HEK293 (cell line): Measurements from ENCODE around the gene SLC25A25.

Source experiments
- EGR2 ChIP-seq: fragments of 450-650 bp; formaldehyde crosslinking; IDR thresholded peaks from 2 replicates; pipeline ENCODE4 v1.5.1; 2016; ENCODE audit warnings: low read depth, missing biosample characterization, missing genetic modification characterization
- KLF10 ChIP-seq: fragments of 450-650 bp; IDR thresholded peaks from 2 replicates; pipeline ENCODE4 v1.5.1; 2018; ENCODE audit warnings: missing biosample characterization, mild to moderate bottlenecking, missing genetic modification characterization
- RBAK ChIP-seq: fragments of 450-650 bp; formaldehyde crosslinking; IDR thresholded peaks from 2 replicates; pipeline ENCODE4 v1.5.1; 2016; ENCODE audit warnings: missing biosample characterization, missing genetic modification characterization
- SCRT1 ChIP-seq: fragments of 450-650 bp; formaldehyde crosslinking; IDR thresholded peaks from 2 replicates; pipeline ENCODE4 v1.5.1; 2016; ENCODE audit warnings: missing biosample characterization, missing genetic modification characterization, borderline replicate concordance
- SETDB1 ChIP-seq: IDR thresholded peaks from one replicate; pipeline ENCODE4 v1.6.1; 2017; ENCODE audit warnings: mild to moderate bottlenecking, low read length, moderate library complexity, mixed read lengths; ENCODE audit not compliant: insufficient read length
- TRIM28 ChIP-seq: IDR thresholded peaks from 2 replicates; pipeline ENCODE4 v1.6.1; 2011; ENCODE audit warnings: low read length, control low read depth, borderline replicate concordance
- YY1 ChIP-seq: fragments of 450-650 bp; formaldehyde crosslinking; IDR thresholded peaks from 2 replicates; pipeline ENCODE4 v1.5.1; 2018; ENCODE audit warnings: missing biosample characterization, missing genetic modification characterization
- ZBTB7A ChIP-seq: fragments of 450-650 bp; formaldehyde crosslinking; IDR thresholded peaks from 2 replicates; pipeline ENCODE4 v1.5.1; 2016; ENCODE audit warnings: low read depth, missing biosample characterization, missing genetic modification characterization
- ZFHX2 ChIP-seq: fragments of 450-650 bp; formaldehyde crosslinking; conservative IDR thresholded peaks from 2 replicates; pipeline ENCODE4 v1.5.1; 2016; ENCODE audit warnings: missing biosample characterization, missing genetic modification characterization
- ZFP3 ChIP-seq: fragments of 450-650 bp; formaldehyde crosslinking; IDR thresholded peaks from 2 replicates; pipeline ENCODE4 v1.5.1; 2016; ENCODE audit warnings: low read depth, missing biosample characterization, missing genetic modification characterization
- ZNF133 ChIP-seq: fragments of 450-650 bp; formaldehyde crosslinking; IDR thresholded peaks from 2 replicates; pipeline ENCODE4 v1.5.1; 2016; ENCODE audit warnings: missing biosample characterization, missing genetic modification characterization
- ZNF138 ChIP-seq: fragments of 450-650 bp; formaldehyde crosslinking; IDR thresholded peaks from 2 replicates; pipeline ENCODE4 v1.5.1; 2016; ENCODE audit warnings: missing biosample characterization, missing genetic modification characterization, borderline replicate concordance
- ZNF16 ChIP-seq: fragments of 450-650 bp; formaldehyde crosslinking; IDR thresholded peaks from 2 replicates; pipeline ENCODE4 v1.5.1; 2016; ENCODE audit warnings: low read depth, missing biosample characterization, missing genetic modification characterization
- ZNF19 ChIP-seq: fragments of 450-650 bp; formaldehyde crosslinking; IDR thresholded peaks from 2 replicates; pipeline ENCODE4; 2016; ENCODE audit warnings: missing biosample characterization, missing genetic modification characterization, low read depth
- ZNF2 ChIP-seq: fragments of 450-650 bp; formaldehyde crosslinking; IDR thresholded peaks from 2 replicates; pipeline ENCODE4 v1.5.1; 2016; ENCODE audit warnings: missing biosample characterization, missing genetic modification characterization
- ZNF214 ChIP-seq: fragments of 450-650 bp; formaldehyde crosslinking; IDR thresholded peaks from 2 replicates; pipeline ENCODE4 v1.5.1; 2017; ENCODE audit warnings: missing biosample characterization, mild to moderate bottlenecking, missing genetic modification characterization, borderline replicate concordance
- ZNF23 ChIP-seq: fragments of 450-650 bp; formaldehyde crosslinking; IDR thresholded peaks from 2 replicates; pipeline ENCODE4 v1.5.1; 2016; ENCODE audit warnings: missing biosample characterization, missing genetic modification characterization, borderline replicate concordance
- ZNF292 ChIP-seq: fragments of 450-650 bp; formaldehyde crosslinking; IDR thresholded peaks from 2 replicates; pipeline ENCODE4 v1.5.1; 2016; ENCODE audit warnings: low read depth, missing biosample characterization, missing genetic modification characterization, borderline replicate concordance
- ZNF473 ChIP-seq: fragments of 450-650 bp; formaldehyde crosslinking; IDR thresholded peaks from 2 replicates; pipeline ENCODE4 v1.5.1; 2017; ENCODE audit warnings: missing biosample characterization, missing genetic modification characterization
- ZNF530 ChIP-seq: fragments of 450-650 bp; formaldehyde crosslinking; IDR thresholded peaks from 2 replicates; pipeline ENCODE4 v1.5.1; 2016; ENCODE audit warnings: low read depth, missing biosample characterization, missing genetic modification characterization
- ZNF561 ChIP-seq: fragments of 450-650 bp; IDR thresholded peaks from 2 replicates; pipeline ENCODE4 v1.5.1; 2018; ENCODE audit warnings: missing biosample characterization, missing genetic modification characterization, borderline replicate concordance
- ZNF580 ChIP-seq: fragments of 450-650 bp; formaldehyde crosslinking; IDR thresholded peaks from 2 replicates; pipeline ENCODE4 v1.5.1; 2016; ENCODE audit warnings: missing biosample characterization, missing genetic modification characterization
- ZNF596 ChIP-seq: fragments of 450-650 bp; IDR thresholded peaks from 2 replicates; pipeline ENCODE4 v1.5.0; 2018; ENCODE audit warnings: missing biosample characterization, mild to moderate bottlenecking, missing genetic modification characterization, moderate library complexity
- ZNF600 ChIP-seq: fragments of 450-650 bp; formaldehyde crosslinking; IDR thresholded peaks from 2 replicates; pipeline ENCODE4 v1.5.1; 2016; ENCODE audit warnings: missing biosample characterization, missing genetic modification characterization
- ZNF610 ChIP-seq: fragments of 450-650 bp; formaldehyde crosslinking; IDR thresholded peaks from 2 replicates; pipeline ENCODE4 v1.5.1; 2016; ENCODE audit warnings: missing biosample characterization, missing genetic modification characterization, borderline replicate concordance
- ZNF624 ChIP-seq: fragments of 450-650 bp; formaldehyde crosslinking; IDR thresholded peaks from 2 replicates; pipeline ENCODE4 v1.5.1; 2017; ENCODE audit warnings: missing biosample characterization, missing genetic modification characterization
- ZNF677 ChIP-seq: fragments of 450-650 bp; IDR thresholded peaks from 2 replicates; pipeline ENCODE4 v1.5.0; 2018; ENCODE audit warnings: missing biosample characterization, mild to moderate bottlenecking, missing genetic modification characterization, moderate library complexity
- ZNF692 ChIP-seq: fragments of 450-650 bp; formaldehyde crosslinking; IDR thresholded peaks from 2 replicates; pipeline ENCODE4 v1.5.1; 2016; ENCODE audit warnings: missing biosample characterization, missing genetic modification characterization
- ZNF76 ChIP-seq: fragments of 450-650 bp; formaldehyde crosslinking; IDR thresholded peaks from 2 replicates; pipeline ENCODE4; 2016; ENCODE audit warnings: low read depth, missing biosample characterization, missing genetic modification characterization, borderline replicate concordance
- ZNF768 ChIP-seq: fragments of 450-650 bp; formaldehyde crosslinking; IDR thresholded peaks from 2 replicates; pipeline ENCODE4 v1.5.1; 2018; ENCODE audit warnings: missing biosample characterization, mild to moderate bottlenecking, missing genetic modification characterization
- ZSCAN23 ChIP-seq: fragments of 450-650 bp; formaldehyde crosslinking; IDR thresholded peaks from 2 replicates; pipeline ENCODE4 v1.5.1; 2016; ENCODE audit warnings: missing biosample characterization, missing genetic modification characterization
- ZXDB ChIP-seq: fragments of 450-650 bp; formaldehyde crosslinking; IDR thresholded peaks from 2 replicates; pipeline ENCODE4 v1.5.1; 2016; ENCODE audit warnings: missing biosample characterization, missing genetic modification characterization
- TF ChIP-seq, protein P1 (sequence below): fragments of 450-650 bp; formaldehyde crosslinking; IDR thresholded peaks from 2 replicates; pipeline ENCODE4 v1.5.1; 2016; ENCODE audit warnings: missing biosample characterization, missing genetic modification characterization
- TF ChIP-seq, protein P2 (sequence below): fragments of 450-650 bp; formaldehyde crosslinking; IDR thresholded peaks from 2 replicates; pipeline ENCODE4 v1.5.1; 2016; ENCODE audit warnings: missing biosample characterization, missing genetic modification characterization

SLC25A25 gene

GRCh38 chr9:128127568-128127989, 59.5 kb downstream of the SLC25A25 start, which contains the start of gene PTGES2 (continued):
- TF ChIP-seq, protein P1, sequence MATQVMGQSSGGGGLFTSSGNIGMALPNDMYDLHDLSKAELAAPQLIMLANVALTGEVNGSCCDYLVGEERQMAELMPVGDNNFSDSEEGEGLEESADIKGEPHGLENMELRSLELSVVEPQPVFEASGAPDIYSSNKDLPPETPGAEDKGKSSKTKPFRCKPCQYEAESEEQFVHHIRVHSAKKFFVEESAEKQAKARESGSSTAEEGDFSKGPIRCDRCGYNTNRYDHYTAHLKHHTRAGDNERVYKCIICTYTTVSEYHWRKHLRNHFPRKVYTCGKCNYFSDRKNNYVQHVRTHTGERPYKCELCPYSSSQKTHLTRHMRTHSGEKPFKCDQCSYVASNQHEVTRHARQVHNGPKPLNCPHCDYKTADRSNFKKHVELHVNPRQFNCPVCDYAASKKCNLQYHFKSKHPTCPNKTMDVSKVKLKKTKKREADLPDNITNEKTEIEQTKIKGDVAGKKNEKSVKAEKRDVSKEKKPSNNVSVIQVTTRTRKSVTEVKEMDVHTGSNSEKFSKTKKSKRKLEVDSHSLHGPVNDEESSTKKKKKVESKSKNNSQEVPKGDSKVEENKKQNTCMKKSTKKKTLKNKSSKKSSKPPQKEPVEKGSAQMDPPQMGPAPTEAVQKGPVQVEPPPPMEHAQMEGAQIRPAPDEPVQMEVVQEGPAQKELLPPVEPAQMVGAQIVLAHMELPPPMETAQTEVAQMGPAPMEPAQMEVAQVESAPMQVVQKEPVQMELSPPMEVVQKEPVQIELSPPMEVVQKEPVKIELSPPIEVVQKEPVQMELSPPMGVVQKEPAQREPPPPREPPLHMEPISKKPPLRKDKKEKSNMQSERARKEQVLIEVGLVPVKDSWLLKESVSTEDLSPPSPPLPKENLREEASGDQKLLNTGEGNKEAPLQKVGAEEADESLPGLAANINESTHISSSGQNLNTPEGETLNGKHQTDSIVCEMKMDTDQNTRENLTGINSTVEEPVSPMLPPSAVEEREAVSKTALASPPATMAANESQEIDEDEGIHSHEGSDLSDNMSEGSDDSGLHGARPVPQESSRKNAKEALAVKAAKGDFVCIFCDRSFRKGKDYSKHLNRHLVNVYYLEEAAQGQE (tag by site-specific recombination), result no peak
- TF ChIP-seq EGR2, result no peak
- peak; percentile 32; the same call in 1 of the 2 replicates for TF ChIP-seq ZXDB (tag by site-specific recombination)
- TF ChIP-seq ZNF133 (tag by site-specific recombination), result no peak
- TF ChIP-seq ZNF473, result no peak
- TF ChIP-seq ZFP3 (tag by site-specific recombination), result no peak
- TF ChIP-seq SCRT1 (tag by site-specific recombination), result no peak
- TF ChIP-seq ZNF610 (tag by site-specific recombination), result 0 out of 2 replicates have a peak, but pooled peaks have one; percentile 14
- TF ChIP-seq ZNF768 (tag by site-specific recombination), result no peak
- 0 out of 2 replicates have a peak, but pooled peaks have one; percentile 42 for TF ChIP-seq ZNF692 (tag by site-specific recombination)
- TF ChIP-seq SETDB1, result no peak
- TF ChIP-seq YY1 (tag by site-specific recombination), result no peak; the same call in 1 of the 2 replicates
- no peak for TF ChIP-seq ZBTB7A (tag by site-specific recombination)
- TF ChIP-seq ZNF76 (tag by site-specific recombination), result peak; percentile 82
- no peak for TF ChIP-seq ZNF580 (tag by site-specific recombination)
- no peak for TF ChIP-seq ZNF292 (tag by site-specific recombination)
- peak; percentile 50; the same call in 1 of the 2 replicates for TF ChIP-seq ZNF596 (tag by site-specific recombination)
- no peak for TF ChIP-seq ZNF624 (tag by site-specific recombination)
- no peak for TF ChIP-seq ZNF16 (tag by site-specific recombination)
- no peak; the same call in 1 of the 2 replicates for TF ChIP-seq ZNF600 (tag by site-specific recombination)
- no peak for TF ChIP-seq RBAK (tag by site-specific recombination)
- TF ChIP-seq ZNF530, result no peak
- TF ChIP-seq ZNF19 (tag by site-specific recombination), result no peak
- TF ChIP-seq ZFHX2 (tag by site-specific recombination), result peak; percentile 93
- TF ChIP-seq, protein P2, sequence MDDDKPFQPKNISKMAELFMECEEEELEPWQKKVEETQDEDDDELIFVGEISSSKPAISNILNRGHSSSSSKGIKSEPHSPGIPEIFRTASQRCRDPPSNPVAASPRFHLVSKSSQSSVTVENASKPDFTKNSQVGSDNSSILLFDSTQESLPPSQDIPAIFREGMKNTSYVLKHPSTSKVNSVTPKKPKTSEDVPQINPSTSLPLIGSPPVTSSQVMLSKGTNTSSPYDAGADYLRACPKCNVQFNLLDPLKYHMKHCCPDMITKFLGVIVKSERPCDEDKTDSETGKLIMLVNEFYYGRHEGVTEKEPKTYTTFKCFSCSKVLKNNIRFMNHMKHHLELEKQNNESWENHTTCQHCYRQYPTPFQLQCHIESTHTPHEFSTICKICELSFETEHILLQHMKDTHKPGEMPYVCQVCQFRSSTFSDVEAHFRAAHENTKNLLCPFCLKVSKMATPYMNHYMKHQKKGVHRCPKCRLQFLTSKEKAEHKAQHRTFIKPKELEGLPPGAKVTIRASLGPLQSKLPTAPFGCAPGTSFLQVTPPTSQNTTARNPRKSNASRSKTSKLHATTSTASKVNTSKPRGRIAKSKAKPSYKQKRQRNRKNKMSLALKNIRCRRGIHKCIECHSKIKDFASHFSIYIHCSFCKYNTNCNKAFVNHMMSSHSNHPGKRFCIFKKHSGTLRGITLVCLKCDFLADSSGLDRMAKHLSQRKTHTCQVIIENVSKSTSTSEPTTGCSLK (tag by site-specific recombination), result no peak
- peak; percentile 64; the same call in 1 of the 2 replicates for TF ChIP-seq ZNF2 (tag by site-specific recombination)
- no peak for TF ChIP-seq ZNF138 (tag by site-specific recombination)
- TF ChIP-seq TRIM28, result no peak
- no peak for TF ChIP-seq ZSCAN23 (tag by site-specific recombination)
- TF ChIP-seq ZNF561 (tag by site-specific recombination), result peak; percentile 51; the same call in 1 of the 2 replicates
- TF ChIP-seq ZNF214 (tag by site-specific recombination), result no peak
- peak; percentile 24; the same call in 1 of the 2 replicates for TF ChIP-seq KLF10 (tag by site-specific recombination)
- TF ChIP-seq ZNF23 (tag by site-specific recombination), result no peak
- no peak for TF ChIP-seq ZNF677
